IPS DF 4.7 (cell line): ENCODE results near the gene SGF29.
"Not testable (repeated sequence)": the region's sequence is repeated elsewhere in the genome, so short reads cannot be mapped to it uniquely, and the experiment has no call there.

Experiments used
- DNase-seq: peaks from one replicate; pipeline ENCODE4 v3.0.0-alpha.2; 2013; ENCODE audit warnings: low spot score; ENCODE audit errors: extremely low read depth

SGF29 gene

DNA sequence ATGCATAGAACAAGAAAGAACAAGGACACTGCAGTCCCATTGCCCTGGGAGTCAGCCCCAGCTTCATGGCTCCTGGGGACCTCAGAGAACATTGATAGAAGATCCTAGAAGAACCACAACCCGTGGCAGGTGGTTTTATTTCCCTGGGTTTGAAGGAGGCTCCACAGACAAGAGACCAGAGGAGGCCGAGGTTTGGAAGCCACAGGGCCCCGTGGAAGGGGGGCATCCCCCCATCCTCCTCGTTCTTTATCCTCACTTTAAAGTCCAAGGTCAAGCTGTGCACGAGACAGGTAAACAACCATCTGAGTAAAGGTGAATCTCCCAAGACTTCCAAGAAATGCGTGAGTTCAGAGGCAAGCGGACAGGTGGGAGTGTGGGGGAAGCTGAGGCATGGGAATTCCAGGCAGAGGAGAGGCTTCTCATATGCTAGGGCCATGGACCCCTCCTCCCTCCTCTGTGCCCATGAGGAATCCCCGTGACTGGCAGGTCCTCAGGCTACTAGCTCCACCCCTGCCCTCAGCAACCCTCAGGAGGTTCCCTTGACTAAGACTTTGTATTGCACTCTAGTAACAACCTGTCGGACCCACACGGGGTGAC is 57.0 kb downstream of the SGF29 start:
- no peak for DNase-seq

DNA sequence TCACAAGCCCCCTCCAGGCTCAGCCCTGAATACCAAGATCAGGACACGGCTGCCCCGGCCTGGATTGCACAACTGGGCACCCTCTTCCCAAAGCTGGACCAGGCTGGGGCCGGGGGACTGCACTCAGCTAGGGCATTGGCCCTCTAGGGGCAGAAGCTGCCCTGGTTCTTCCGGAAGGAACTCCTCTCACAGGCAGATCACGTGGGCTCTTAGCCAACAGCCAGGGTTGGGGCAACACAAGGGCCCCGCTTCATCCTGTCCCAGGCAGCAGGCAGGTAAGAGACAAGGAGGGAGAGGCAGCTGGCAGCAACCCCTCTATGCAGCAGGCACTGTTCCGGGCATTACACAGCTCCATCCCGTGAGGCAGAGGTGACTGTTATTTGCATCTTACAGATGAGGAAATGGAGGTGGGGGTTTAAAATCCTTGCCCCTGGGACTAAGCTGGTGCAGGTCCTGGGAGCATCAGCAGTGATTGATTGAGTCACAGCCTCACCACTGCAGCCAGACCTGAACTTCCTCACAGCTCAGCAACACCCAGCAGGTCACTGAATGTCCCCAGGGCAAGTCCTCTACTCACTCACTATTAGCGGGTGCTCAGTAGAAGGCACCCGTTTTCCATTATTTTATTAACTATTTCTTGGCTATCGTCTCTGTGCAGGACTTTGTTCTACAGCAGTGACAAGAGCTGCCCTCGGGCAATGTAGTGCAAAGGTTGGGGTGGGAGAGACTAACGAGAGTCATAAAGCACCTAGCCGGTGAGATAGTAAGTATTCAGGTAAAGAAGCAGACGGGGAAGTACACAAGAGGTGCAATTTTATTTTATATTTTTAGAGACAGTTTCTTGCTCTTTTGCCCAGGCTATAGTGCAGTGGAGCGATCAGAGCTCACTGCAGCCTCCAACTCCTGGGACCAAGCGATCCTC is 58.9 kb downstream of the SGF29 start:
- DNase-seq, result not testable (repeated sequence)

DNA sequence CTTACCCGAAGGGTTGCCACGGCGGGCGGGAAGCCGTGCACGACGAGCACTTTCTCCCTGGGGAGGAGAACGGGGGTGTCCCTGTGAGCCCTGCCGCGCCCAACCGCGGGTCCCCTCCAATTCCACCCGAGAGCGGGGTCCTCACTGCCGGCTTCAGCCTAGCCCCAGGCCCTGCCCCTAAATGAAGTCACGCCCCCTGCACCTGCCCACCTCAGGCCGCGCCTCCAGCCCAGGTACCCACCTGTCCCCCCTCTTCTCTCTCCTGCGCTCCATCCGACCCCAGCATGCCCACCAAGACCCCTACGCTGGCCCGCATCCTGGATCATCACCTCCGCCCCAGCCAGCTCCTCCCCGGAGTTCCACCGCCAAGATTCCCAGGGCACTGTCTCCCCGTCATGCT is 60.2 kb downstream of the SGF29 start:
- not testable (repeated sequence) for DNase-seq

DNA sequence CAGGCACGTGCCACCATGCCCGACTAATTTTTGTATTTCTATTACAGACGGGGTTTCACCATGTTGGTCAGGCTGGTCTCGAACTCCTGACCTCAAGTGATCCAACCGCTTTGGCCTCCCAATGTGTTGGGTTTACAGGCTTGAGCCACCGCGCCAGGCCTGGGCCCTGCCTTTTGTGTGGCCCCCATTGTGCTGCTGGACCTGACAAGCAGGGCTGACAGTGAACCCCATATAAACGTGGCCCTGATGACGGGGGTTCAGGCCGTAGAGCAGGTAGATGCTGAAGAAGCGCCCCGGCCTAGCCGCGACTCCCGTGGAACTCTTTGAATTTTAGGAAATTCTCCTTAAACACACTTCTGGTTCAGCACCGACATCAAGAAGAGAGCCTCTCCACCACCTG is 60.8 kb downstream of the SGF29 start:
- not testable (repeated sequence) for DNase-seq

DNA sequence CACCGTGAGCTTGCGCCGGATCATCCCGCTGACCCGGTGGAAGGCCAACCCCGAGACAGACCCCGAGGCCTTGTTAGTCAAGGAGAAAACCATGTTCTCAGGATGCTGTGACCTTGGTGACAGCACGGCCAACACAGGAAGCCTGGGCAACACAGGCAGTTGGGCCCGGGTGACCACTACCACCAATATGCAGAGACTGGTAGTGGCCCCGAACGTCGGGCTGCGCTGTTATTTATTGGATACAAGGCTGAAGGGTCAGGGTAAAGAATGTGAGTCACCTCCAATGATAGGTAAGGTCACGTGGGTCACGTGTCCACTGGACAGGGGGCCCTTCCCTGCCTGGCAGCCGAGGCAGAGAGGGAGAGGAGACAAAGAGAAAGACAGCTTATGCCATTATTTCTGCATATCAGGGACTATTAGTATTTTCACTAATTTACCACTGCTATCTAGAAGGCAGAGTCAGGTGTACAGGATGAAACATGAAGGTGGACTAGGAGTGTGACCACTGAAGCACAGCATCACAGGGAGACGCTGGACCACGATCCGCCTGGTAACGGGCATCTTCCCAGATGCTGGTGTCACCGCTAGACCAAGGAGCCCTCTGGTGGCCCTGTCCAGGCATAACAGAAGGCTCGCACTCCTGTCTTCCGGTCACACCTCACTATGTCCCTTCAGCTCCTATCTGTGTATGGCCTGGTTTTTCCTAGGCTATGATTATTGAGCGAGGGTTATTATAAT is 61.9 kb downstream of the SGF29 start:
- not testable (repeated sequence) for DNase-seq

DNA sequence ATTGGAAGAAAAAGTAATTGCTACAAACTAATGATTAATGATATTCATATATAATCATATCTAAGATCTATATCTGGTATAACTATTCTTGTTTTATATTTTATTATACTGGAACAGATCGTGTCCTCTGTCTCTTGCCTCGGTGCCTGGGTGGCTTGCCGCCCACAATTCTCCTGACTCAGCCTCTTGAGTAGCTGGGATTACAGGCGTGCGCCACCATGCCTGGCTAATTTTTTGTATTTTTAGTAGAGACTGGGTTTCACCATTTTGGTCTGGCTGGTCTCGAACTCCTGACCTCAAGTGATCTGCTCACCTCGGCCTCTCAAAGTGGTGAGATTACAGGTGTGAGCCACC is 62.5 kb downstream of the SGF29 start:
- DNase-seq, result not testable (repeated sequence)

DNA sequence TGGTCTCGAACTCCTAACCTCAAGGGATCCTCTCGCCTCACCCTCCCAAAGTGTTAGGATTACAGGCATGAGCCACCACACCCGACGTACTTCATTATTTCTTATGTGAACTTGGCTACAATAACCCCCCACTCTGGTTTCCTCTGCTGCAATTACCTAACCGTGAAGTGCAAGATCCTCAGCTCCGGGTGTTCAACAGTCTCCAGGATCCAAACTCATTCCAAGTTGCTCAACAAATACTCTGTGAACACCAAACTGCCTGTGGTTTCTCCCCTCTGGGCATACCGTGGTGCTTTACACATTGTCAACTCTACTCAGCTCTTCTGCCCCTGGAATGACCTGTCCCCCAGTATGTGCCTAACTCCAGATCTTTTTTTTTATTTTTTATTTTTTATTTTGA is 62.9 kb downstream of the SGF29 start:
- no peak for DNase-seq

DNA sequence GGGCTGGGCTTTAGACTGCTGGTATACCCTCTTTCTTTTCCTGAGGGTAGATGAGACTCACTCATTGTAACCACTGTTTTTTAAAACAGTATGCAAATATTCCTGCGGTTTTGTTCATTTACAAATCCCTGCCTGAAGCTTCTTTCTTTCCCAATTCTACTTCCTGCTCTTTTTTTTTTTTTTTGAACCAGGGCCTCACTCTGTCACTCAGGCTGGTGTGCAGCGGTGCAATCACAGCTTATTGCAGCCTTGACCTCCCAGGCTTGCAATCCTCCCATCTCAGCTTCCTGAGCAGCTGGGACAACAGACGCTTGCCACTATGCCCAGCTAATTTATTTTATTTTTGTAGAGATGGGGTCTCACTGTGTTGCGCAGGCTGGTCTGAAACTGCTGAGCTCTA is 64.2 kb downstream of the SGF29 start:
- DNase-seq, result no peak

DNA sequence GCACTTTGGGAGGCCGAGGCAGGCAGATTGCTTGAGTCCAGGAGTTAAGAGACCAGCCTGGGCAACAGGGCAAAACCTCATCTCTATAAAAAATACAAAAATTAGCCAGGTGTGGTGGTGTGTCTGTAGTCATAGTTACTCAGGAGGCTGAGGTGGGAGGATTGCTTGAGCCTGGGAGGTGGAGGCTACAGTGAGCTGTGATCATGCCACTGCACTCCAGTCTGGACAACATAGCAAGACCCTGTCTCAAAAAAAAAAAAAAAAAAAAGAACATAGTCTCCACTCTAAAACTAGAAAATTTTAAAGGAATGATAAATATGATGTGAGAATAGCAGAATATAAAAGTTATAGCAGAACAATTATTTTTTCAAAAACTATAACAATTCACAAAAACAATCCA is 66.6 kb downstream of the SGF29 start:
- not testable (repeated sequence) for DNase-seq

DNA sequence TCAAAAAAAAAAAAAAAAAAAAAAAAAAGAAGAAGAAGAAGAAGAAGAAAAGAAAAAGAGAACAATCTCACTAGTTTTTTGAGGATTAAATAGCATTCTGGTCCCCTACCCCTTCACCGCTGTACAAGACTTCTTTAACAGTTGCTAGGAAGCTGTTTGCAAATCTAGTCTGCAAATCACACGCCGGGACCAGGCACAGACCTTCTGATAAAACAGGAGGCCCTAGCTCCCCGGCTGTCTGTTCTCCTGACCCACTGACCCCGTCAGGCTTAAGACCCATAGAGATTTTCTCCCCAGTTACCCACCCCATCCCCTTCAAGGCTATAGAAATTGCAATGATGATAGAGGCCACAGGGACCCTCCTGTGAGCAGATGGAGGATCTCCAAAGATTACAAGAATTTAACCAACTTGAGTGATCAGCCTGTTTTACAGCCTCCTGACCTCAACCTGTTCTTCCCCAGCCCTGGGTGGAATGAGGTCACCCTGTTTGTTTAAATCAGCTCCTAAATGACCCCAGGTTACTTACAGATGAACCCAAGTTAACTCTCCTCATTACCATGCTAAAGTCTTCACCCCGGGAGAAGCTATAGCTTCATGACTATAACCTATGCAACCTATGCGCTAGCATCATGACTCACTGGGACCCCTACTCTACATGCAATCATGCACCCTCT is 67.9 kb downstream of the SGF29 start:
- no peak for DNase-seq

DNA sequence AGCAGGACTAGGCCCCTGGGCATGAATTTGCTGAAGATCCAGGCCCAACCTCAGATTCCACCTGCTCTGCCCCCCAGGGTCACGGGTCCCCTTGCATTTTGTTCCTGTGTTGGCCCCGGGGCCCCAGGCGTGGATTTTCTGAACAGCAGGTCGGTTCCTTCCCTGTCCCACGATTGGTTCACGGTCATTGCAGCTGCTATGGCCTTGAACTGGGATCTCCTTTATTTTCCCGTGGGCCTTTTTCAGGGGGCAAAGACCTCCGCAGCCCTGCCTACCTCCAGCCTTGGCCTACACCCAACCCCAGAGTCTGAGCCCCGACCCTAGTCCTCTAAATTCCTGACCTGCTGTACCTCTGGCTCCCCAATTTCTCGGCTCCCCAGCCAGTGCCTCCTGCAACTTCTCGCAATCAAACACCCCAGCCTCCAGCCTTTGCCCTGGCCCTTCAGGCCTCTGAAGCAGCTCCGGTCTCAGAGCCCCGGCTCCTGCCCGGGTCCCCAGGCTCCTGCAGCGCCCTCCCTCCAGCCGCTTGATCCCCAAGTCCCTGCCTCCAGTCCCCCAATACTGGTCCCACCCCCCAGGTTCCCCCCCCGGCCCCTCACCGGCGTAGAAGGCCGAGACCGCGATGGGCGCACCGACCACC is 68.9 kb downstream of the SGF29 start:
- not testable (repeated sequence) for DNase-seq

DNA sequence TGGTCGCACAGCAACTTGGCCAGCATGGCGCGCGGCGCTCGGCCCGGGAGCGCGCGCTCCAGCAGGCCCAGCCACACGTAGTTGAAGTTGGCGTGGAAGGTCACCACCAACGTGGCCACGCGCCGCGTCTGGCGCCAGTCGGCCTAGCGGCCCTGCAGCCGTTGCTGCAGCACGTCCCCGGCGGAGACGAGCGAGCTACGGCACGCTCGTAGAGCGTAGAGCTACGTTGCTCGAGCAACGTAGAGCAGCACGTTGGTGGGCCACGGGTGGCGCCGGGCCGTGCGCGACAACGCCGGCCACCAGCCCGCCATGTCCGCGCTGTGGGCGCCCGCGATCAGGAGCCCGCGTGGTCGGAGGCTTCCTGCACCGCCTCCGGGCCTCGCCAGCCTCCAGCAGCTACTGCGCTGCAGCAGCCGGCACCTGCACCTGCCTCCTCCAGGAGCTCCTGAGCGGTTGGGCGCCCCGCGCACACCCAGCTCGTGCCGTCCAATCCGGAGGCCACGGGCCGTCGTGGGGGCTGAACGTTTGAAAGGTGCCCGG is 69.5 kb downstream of the SGF29 start:
- no peak for DNase-seq

DNA sequence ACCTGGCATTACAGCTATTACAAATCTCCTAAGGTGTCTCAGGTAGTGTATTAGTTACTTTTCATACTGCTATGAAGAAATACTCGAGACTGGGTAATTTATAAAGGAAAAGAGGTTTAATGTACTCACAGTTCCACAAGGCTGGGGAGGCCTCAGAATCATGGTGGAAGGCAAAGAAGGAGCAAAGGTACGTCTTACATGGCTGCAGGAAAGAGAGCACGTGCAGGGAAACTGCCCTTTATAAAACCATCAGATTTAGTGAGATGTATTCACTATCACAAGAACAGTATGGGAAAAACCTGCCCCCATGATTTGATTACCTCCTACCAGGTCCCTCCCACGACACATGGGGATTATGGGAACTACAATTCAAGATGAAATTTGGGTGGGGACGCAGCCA is 77.2 kb downstream of the SGF29 start:
- not testable (repeated sequence) for DNase-seq

DNA sequence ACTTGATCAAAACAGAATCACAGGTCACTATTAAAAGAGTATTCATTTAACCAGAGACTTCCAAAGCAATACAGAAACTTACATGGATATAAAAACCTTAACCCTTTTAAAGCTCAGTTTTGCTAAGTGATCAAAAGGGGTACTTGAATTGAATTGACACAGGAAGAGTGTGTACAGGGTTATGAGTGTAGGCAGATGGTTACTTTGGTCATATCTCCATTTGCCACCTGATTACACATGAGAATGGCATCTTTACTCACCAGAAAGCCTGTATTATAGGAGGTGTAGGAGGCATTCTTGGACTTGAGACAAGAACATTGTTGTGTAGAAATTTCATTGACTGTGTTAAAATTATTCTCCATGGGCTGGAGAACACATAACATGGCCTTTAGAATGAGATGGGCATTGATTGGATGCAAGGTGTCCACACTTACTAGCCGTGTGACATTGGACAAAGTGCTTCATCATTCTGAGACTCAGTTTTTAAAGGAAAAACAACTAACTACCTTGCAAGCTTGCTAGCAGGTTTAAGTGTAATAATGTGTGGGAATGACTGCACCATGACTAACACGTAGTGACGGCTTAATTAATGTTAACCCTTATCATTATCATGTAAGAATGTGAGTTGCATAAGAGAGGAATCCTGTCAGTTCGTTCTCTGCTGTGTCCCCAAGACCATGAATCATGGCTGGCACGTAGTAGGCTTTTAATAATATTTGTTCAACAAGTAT is 82.5 kb downstream of the SGF29 start:
- not testable (repeated sequence) for DNase-seq

DNA sequence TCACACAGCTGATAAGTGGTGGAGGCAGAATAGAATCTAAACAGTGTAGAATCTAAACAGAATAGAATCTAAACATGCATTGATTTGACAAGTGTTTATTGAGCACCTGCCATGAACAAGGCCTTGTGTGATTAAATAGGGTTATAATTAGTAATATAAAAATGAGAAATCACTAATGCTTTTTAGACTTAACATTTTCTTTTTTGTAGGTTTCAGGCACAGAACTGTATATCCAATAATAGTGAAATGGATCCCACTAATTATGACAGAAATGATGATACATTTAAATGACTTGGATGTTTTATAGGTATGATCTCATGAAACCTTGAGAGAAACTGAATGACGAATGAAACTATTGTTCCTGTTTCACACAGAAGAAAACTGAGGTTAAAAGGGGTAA is 84.0 kb downstream of the SGF29 start, which contains the start of gene NPIPB8:
TSS of gene NPIPB8 (plus strand) at position 301 of the 400 bp plus-strand sequence. CDS start 296 bp downstream, outside the sequence.
- not testable (repeated sequence) for DNase-seq

DNA sequence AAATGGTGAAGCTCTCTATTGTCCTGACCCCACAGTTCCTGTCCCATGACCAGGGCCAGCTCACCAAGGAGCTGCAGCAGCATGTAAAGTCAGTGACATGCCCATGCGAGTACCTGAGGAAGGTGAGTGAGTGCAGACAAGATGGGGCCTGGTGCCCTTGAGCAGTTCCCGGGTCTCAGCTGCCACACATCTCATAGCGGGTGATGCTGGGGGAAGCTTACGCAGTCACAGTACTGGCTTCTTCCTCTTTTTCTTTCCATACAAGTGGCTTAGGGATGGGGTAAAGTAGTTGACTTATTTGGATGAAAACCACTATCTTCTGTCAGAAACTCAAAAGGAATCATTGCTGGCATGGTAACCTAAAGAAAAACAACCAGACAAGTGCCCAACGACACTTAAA is 84.6 kb downstream of the SGF29 start:
- DNase-seq, result not testable (repeated sequence)

DNA sequence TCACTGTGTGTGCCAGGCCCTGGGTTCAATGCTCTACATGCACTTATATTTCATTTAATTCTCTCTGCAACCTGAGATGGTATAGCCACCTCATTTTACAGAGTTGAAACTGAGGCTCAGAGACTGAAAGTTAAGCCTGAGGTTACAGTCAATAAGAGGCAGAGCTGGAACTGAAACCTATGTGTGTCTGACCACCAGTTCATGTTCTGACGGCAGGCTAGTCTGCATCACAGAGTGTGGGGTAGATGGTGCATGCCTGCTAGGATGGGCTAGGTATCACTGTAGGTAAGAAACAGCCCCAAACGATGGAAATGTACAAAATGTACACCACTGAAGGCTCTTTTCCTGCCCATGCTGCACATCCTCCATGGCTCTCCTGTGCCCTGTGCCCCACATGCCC is 86.2 kb downstream of the SGF29 start:
- not testable (repeated sequence) for DNase-seq
